ENCODE measurements around the gene ADRM1.

ADRM1 gene

DNA sequence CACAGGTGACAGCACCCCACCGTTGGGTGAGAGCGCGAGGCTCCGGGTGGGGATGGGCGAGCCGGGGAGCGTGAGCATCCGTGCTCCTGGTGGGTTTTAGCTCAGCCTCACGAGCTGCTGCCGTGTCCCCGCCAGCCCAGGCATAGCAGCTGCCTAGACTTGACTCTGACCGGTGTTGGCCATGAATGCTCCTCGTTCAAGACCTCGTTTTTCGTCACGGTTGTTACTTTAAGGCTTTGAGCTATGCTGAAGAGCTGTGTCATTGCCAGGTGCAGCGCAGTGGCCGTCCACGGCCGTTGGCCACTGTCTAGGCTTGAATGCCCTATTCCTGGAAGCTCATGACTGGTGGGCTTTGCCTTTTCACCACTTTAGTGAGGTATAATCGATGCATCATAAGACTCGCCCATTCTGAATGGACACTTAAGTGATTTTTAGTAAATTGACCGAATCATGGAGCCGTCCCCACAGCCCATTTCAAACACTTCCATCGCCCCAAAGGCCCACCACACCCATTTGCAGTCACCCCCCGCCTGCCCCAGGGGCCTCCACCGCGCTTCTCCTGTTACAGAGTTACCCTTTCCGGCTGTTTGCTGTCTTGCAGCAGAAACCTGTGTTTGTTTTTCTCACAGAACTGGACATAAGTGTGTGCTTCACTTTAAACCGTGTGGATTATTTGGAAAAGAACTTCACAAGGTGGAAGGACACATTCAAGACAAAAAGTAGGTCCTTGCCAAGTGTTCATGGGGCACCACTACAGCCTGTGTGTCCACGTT is 21.4 kb upstream of the ADRM1 start:
- DNase-seq (ENCODE audit: low read depth): no peak

GRCh38 chr20:62282103-62282502 is 20.7 kb upstream of the ADRM1 start:
- no peak for DNase-seq (ENCODE audit: low read depth)

GRCh38 chr20:62282877-62283503 is 19.8 kb upstream of the ADRM1 start:
- no peak for DNase-seq (ENCODE audit: low read depth)

DNA sequence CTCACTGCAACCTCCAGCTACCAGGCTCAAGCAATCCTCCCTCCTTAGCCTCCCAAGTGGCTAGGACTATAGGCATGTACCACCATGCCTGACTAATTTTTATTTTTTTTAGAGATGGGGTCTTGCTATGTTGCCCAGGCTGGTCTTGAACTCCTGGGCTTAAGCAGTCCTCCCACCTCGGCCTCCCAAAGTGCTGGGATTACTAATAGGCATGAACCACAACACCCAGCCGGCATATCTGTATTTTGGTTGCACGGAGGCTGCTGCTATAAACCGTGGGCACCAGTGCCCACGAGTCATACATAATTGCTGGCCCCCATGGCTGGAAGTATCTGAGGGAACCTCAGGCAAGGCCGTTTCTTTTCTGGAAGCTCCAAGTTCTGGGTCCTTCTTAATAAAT is 18.3 kb upstream of the ADRM1 start:
- no peak for DNase-seq (ENCODE audit: low read depth)

DNA sequence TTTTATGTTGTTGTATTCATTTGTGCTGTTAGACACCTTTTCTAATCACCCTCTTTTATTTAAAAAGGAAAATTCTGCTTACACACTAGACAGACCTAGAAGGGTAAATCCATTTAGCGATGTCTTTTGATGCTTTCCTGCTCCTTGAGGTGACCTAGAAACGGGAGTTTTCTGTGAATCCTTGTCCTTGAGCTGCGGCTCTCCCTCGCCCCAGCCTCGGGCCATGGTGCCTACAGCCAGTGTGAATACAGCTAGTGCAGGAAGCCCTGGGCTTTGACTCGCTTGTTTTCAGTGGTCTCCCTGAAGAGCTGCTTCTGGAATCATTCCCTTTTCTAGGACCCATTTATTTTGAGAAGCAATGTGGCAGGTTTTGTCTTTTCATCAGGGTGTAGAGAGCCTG is 17.6 kb upstream of the ADRM1 start:
- no peak for DNase-seq (ENCODE audit: low read depth)

GRCh38 chr20:62285722-62286121 is 17.1 kb upstream of the ADRM1 start:
- no peak for DNase-seq (ENCODE audit: low read depth)

- DNase-seq (ENCODE audit: low read depth): no peak
Observed at GRCh38 chr20:62286493-62287064, 16.2 kb upstream of the ADRM1 start.

- DNase-seq (ENCODE audit: low read depth): no peak
Observed at GRCh38 chr20:62287129-62287528, 15.7 kb upstream of the ADRM1 start.

GRCh38 chr20:62287759-62288534 is 14.8 kb upstream of the ADRM1 start:
- no peak for DNase-seq (ENCODE audit: low read depth)

DNA sequence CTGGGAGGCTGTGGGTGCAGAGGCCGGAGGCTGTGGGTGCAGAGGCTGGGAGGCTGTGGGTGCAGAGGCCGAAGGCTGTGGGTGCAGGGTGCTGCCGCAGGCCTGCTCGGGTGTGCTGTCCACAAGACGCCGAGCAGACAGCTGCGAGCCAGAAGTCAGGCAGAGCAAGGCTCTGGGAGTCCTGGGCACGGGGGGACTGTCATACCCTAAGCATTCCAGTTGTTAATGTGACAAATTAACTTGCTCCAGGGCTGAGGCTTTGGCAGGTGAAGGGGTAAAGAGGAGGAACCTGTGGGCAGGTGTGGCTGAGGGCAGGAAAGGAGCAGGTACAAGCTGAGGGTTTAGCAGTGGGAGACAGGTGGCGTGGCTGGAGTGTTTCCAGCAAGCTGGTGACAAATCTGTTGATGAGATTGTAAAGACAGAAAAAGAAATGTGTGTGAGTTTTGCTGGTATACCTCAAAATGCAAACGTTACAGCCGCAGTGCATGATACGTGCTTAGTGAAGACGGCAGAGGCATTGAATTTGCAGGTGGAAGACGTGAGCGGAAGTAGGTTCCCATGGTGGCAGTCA is 14.2 kb upstream of the ADRM1 start:
- DNase-seq (ENCODE audit: low read depth): no peak

- DNase-seq (ENCODE audit: low read depth): no peak
Observed at GRCh38 chr20:62289131-62289530, 13.7 kb upstream of the ADRM1 start.

- no peak for DNase-seq (ENCODE audit: low read depth)
Observed at GRCh38 chr20:62289898-62290297, 12.9 kb upstream of the ADRM1 start.

- DNase-seq (ENCODE audit: low read depth): no peak
Observed at GRCh38 chr20:62291251-62292066, 11.3 kb upstream of the ADRM1 start.

- DNase-seq (ENCODE audit: low read depth): no peak
Observed at GRCh38 chr20:62292108-62292507, 10.7 kb upstream of the ADRM1 start.

DNA sequence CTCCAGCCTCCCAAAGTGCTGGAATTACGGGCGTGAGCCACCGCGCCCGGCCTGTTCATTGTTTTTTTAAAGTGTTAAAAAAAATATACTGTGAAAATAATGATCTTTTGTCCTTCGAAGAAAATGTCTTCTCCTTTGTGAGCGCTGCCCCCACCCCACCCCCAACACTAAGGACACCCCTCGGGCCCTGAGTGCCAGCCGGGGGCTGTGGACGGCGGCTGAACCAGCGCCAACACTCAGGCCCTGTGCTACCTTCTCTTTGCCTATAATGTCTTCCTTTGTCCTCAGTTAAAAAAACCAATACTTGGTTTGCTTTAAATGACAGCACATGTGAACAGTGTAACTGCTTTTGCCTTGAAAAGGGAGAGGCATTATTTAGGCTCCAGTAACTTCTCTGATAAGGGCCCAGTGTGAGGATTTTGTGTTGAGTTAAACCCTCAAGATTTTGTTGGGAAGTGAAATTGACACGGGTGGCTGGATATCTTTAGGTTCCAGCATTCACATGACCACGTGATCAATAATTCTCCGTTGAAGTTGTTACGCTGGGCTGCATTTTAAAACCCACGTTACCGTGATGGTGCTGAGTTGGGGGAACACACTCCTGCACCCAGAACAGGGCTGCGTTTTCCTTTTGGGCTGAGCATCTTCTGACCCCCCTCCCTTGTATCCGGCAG is 9.5 kb upstream of the ADRM1 start:
- DNase-seq (ENCODE audit: low read depth): no peak

GRCh38 chr20:62293946-62294345 is 8.9 kb upstream of the ADRM1 start:
- no peak for DNase-seq (ENCODE audit: low read depth)

GRCh38 chr20:62294516-62294915 is 8.3 kb upstream of the ADRM1 start:
- no peak for DNase-seq (ENCODE audit: low read depth)

DNA sequence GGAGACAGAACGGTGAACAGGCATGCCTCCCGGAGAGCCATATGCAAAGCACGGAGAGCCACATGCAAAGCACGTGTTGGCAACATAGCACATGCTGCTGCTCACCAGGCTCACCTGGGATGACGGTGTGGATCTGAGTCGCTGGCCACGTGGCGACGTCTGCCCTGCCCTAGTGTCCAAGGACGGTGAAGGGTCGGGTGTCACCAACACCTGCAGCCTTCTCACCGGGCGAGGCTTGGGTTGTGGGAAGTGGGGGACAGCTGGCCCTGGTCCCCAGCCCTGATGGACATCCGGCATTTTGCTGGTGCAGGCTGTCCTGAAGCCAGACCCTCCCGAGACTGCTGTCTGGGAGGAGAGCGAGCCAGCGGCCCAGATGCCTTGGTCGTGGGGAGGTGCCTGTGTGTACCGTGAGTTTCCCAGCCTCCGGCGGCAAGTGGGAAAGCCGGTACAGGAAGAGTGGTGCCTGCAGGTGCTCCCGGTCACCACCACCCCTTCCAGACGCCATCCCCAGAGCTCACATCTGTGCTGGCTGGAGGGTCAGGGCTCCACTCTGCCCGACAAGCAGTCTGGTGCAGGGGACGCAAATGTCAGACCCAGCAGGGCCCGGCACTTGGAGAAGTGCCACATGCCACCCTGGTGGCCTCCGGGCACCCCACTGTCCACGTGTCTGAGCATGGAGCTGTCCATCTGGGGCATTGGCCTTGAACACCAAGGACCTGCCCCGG is 5.9 kb upstream of the ADRM1 start:
- DNase-seq (ENCODE audit: low read depth): no peak

- no peak for DNase-seq (ENCODE audit: low read depth)
Observed at GRCh38 chr20:62297449-62298227, 5.2 kb upstream of the ADRM1 start.
